GM18907 (cell line): ENCODE data around the gene TEX14.
A peak's percentile ranks its signal among the peaks of the same experiment; 100 is the strongest.
"Not testable (repeated sequence)": the region's sequence is repeated elsewhere in the genome, so short reads cannot be mapped to it uniquely, and the experiment has no call there.

Source experiments
- ATAC-seq: cut with Tn5 transposase; IDR thresholded peaks from one replicate; pipeline ENCODE4 v1.9.1; 2021; ENCODE audit warnings: mild to moderate bottlenecking, moderate library complexity; ENCODE audit not compliant: unreplicated experiment

The TEX14 gene

GRCh38 chr17:58692239-58693055, 602 bp upstream of the TEX14 start, which contains the start of gene RAD51C:
RAD51C (plus strand) TSS chr17:58692602; CDS start chr17:58692644, 42 bp downstream.
- peak; percentile 88 for ATAC-seq

GRCh38 chr17:58690033-58690432, 1.8 kb downstream of the TEX14 start:
- ATAC-seq: not testable (repeated sequence)

- ATAC-seq: no peak
These were observed 3.3 kb downstream of the TEX14 start for GRCh38 chr17:58688521-58688920.

GRCh38 chr17:58686980-58687379, 4.9 kb downstream of the TEX14 start:
- ATAC-seq: no peak

- ATAC-seq: not testable (repeated sequence)
These were observed 7.4 kb downstream of the TEX14 start for GRCh38 chr17:58684462-58684861.

- ATAC-seq: no peak
These were observed 7.8 kb downstream of the TEX14 start for GRCh38 chr17:58684003-58684402.

GRCh38 chr17:58680038-58680369, 11.8 kb downstream of the TEX14 start:
- no peak for ATAC-seq

GRCh38 chr17:58679263-58680037, 12.4 kb downstream of the TEX14 start:
- no peak for ATAC-seq

- not testable (repeated sequence) for ATAC-seq
These were observed 13.6 kb downstream of the TEX14 start for GRCh38 chr17:58678287-58678686.

GRCh38 chr17:58677194-58677880, 14.5 kb downstream of the TEX14 start:
- ATAC-seq: no peak

GRCh38 chr17:58671969-58672368, 19.9 kb downstream of the TEX14 start:
- ATAC-seq: no peak

- no peak for ATAC-seq
These were observed 22.0 kb downstream of the TEX14 start for GRCh38 chr17:58669853-58670252.

- ATAC-seq: no peak
These were observed 23.3 kb downstream of the TEX14 start for GRCh38 chr17:58668598-58668935.

- ATAC-seq: no peak
These were observed 23.8 kb downstream of the TEX14 start for GRCh38 chr17:58667934-58668597.

- ATAC-seq: no peak
These were observed 25.0 kb downstream of the TEX14 start for GRCh38 chr17:58666858-58667267.

GRCh38 chr17:58665946-58666857, 25.6 kb downstream of the TEX14 start:
- ATAC-seq: no peak

- no peak for ATAC-seq
These were observed 27.5 kb downstream of the TEX14 start for GRCh38 chr17:58664302-58664701.

- ATAC-seq: no peak
These were observed 30.3 kb downstream of the TEX14 start for GRCh38 chr17:58661499-58661898.

GRCh38 chr17:58660621-58661020, 31.2 kb downstream of the TEX14 start:
- no peak for ATAC-seq

GRCh38 chr17:58659714-58660084, 32.1 kb downstream of the TEX14 start:
- ATAC-seq: not testable (repeated sequence)
